GF-D8 (cell line): ENCODE results near the gene RTF1.

Experiments
- DNase-seq: peaks from one replicate; lab custom pipeline; 2025; lab: John Stamatoyannopoulos, UW

The RTF1 gene

GRCh38 chr15:41487802-41488201 is 70.9 kb downstream of the RTF1 start:
- DNase-seq = no peak

DNA sequence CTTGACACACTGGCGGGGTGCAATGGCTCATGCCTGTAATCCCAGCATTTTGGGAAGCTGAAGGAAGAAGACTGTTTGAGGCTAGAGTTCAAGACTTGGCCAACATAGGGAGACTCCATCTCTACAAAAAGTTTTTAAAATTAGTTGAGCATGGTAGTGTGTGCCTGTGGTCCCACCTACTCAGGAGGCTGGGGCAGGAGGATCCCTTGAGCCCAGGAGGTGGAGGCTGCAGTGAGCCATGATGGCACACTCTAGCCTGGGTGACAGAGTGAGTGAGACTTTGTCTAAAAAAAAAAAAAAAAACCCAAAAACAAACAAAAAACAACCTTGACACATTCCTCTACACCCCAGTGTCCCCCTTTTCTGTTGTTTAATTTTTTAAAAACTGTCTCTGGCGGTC is 72.7 kb downstream of the RTF1 start:
- no peak for DNase-seq

- DNase-seq = peak; percentile 29
Measured at GRCh38 chr15:41490355-41490754, 73.5 kb downstream of the RTF1 start.

GRCh38 chr15:41491889-41492288 is 75.0 kb downstream of the RTF1 start:
- DNase-seq = no peak

DNA sequence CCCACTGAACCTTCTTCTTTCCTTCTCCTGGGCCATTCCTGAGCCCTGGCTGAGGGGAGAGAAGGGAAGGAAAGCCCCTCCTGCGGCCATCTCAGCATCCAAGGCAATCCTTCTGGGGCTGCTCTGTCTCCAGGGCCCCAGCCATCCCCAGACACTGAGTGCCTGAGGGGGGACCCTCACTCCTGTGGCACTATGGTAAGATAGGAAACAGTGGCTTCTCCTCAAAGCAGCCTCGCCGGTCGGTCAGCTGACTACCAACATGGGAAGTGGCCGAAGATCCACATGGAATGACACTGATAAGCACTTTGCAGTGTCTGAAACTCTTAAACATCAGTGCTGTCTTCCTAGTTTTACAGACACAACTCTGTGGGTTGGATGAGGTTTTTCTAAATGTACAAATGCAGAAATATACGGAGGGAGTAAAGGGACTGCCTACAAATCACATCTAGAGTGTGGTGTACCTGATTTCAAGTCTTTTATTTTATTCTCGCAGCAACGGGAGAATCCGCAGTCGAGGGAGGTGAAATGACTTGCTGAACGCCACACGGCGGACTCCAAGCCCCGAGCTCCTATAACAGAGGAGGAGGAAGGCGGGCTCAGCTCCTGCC is 75.8 kb downstream of the RTF1 start:
- DNase-seq = no peak

GRCh38 chr15:41493205-41493901 is 76.5 kb downstream of the RTF1 start, which contains the start of gene ITPKA:
ITPKA (plus strand) TSS chr15:41493874; CDS start chr15:41493928, 54 bp downstream.
- peak; percentile 45 for DNase-seq

DNA sequence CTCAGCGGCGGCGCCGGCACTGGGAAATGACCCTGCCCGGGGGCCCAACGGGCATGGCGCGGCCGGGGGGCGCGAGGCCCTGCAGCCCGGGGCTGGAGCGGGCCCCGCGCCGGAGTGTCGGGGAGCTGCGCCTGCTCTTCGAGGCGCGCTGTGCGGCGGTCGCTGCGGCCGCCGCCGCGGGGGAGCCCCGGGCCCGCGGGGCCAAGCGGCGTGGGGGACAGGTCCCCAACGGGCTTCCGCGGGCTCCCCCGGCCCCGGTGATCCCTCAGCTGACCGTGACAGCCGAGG is 77.0 kb downstream of the RTF1 start:
- DNase-seq = no peak

- DNase-seq = no peak
Measured at GRCh38 chr15:41494190-41494921, 77.5 kb downstream of the RTF1 start.

DNA sequence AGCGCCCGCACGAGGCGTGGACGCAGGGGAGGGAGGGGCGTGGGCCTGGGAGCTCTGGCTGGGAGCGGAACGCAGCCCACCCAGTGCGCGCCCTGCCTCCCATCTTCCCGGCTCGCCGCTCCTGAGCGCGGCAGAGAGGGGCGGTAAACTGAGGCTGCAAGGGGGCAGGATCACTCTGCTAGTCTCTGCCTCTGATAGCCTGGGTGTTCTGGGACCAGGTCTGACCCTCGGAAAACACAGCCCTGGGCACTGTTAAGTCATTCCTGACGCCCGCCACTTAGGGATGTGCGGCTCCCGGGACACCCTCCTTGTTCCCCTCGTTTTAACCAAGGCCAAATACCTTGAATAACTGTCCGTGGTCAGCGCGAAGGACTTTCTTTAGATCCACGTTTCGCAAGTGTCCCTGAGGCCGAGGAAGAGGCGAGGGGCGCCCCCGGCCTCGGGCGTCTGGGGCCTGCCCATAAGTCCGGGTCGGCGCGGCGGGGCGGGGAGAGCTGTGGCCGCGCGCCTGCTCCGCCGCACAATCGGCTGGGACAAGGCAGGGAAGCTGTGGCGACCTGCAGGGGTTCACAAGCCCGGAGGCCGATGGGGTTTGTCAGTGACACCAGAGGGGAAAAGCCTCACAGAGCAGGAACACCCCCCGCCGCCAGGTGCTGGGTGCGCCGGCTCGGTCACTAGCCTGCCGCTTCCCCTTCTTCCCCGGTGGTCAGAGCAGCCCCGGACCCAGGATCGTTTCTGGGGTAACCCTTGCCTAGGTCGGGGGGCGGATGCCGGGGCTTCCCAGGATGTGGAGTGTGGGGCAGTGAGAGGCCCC is 78.2 kb downstream of the RTF1 start:
- no peak for DNase-seq

DNA sequence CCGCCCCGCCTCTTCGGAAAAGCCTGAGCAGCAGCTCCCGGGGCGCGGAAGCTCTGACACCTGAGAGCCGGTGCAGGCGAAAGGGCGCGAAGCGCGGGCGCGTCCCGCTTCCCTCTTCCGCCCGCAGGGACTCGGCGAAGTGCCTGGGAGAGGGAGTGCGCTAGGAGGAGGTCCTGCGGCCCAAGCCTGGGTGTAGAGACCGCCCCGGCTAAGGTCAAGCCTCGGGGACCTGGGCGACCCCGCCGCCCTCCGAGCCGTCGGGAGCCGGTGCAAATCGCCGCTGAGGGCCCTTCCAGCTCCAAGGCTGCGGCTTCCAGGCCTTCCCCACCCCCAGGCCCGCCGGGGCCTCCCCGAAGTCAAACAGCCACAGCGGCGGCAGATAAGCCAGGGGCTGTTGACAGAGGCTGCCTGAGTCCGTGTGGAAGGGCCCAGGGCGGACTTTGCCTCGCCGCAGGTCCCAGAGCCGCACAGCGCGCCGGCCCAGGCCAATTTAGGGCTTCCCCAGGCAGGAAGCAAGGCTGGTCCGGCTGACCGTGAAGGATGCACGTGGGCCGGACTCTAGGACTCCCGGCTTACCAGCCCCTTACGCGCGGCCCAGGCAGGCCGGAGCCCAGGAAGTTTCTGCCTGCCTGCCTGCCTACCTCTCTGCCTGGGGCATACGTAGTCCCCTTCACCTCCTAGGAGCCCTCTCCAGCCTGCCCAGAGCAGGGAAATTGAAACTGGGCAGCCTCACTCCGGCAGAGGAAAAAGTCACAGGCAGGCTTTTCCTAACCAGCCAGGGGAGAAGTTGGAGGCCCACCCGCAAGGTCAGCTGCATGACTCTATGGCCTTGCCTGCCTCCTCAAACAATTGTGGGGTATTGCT is 79.1 kb downstream of the RTF1 start:
- no peak for DNase-seq

GRCh38 chr15:41498657-41499056 is 81.8 kb downstream of the RTF1 start:
- no peak for DNase-seq

GRCh38 chr15:41499109-41499851 is 82.4 kb downstream of the RTF1 start:
- no peak for DNase-seq

DNA sequence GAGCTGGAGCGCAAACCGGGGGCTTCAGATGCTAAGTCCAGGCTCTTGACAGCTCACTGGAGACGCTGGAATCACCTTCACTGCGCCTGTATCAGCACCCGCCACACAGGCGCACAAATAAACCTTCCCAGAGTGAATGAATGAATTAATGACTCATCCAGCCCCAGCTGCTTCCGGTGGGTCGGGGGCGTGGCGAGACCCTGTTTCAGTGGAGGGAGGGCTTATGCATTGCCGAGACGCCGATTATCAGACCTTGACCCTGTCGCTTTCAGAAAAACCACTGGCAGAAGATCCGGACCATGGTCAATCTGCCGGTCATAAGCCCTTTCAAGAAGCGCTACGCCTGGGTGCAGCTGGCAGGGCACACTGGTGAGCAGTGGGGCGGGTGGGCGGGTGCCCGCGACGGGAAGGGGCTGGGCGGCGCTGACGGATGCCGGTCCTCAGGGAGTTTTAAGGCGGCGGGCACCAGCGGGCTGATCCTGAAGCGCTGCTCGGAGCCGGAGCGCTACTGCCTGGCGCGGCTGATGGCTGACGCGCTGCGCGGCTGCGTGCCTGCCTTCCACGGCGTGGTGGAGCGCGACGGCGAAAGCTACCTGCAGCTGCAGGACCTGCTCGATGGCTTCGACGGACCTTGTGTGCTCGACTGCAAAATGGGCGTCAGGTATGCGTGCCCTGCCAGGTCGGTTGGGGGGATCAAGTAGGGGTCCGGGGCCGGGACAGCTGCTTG is 84.5 kb downstream of the RTF1 start:
- no peak for DNase-seq

GRCh38 chr15:41501931-41502794 is 85.3 kb downstream of the RTF1 start:
- DNase-seq = peak; percentile 5

- peak; percentile 69 for DNase-seq
Measured at GRCh38 chr15:41502795-41503668, 86.1 kb downstream of the RTF1 start.

DNA sequence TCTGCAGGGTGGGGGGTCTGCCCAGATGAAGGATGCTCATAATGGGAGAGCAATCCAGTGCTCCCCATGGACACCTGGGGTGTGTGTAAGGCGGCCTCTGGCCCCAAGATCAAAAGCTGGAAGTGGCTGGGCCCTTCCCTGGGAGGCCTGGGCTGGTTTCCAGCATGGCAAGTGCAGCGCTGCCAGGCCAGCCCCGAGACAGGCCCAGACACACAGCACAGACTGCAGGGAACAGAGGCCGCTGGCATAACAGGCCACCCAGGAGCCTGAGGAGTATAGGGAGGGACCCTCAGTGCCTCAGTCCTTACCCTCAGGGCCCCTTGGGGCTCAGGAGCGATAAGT is 86.7 kb downstream of the RTF1 start:
- DNase-seq = no peak

GRCh38 chr15:41504751-41505492 is 88.0 kb downstream of the RTF1 start:
- no peak for DNase-seq

DNA sequence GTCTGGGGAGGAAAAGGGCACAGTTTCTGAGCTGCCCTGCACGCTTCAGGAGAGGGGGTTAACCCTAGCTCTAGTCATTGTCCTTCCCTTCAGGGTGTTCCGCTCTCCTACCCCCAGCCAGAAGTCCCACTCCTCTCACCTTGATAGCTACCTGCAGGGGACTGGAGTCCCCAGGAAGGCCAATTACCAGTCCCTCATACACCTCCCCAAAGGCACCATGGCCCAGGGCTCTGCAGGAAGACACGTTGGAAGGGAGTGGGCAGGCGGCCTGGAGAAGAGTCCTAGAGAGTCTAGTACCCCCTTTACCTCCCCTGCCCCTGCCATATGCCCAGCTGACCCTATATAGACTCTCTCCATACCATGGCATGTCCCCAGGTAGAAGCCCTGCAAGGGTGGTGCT is 88.9 kb downstream of the RTF1 start:
- no peak for DNase-seq
